ENCODE measurements around the gene G3BP2. TPM values are rescaled to one million over a fixed set of nuclear protein-coding genes. Genes with fewer than 3 reads are reported as not detected.
A peak's percentile ranks its signal among the peaks of the same experiment; 100 is the strongest.

G3BP2 gene
- total and polyA plus RNA-seq, 2 donors from 2014 or later, result 31.4 to 111 TPM

- Histone ChIP-seq H3K9ac (ENCODE audit: low read length in 3 of 3) (no peak overlapping the region), H3K4me1 (ENCODE audit: control insufficient read depth in 2 of 3, insufficient read depth in 2 of 3, low read depth in 1 of 3, low read length in 3 of 3) (peaks cover 0 to 4% (median 0%) of the 10 kb centered on the region in 3 donors), H3K9me3 (ENCODE audit: control insufficient read depth in 2 of 3, insufficient read depth in 1 of 3, low read length in 3 of 3) (no peaks in the 10 kb centered on the region), H3K27ac (ENCODE audit: low read depth in 2 of 2, low read length in 2 of 2) (no peak overlapping the region), H3K27me3 (ENCODE audit: control insufficient read depth, insufficient read depth, low read length) (no peaks in the 10 kb centered on the region), H3K4me3 (ENCODE audit: low read length in 3 of 3) (no peak overlapping the region), H3K36me3 (ENCODE audit: control insufficient read depth in 2 of 3, insufficient read depth in 3 of 3, low read length in 3 of 3) (peaks cover 4 to 24% (median 17%) of the 10 kb centered on the region in 3 donors)
- FAIRE-seq, result no peak
- no peak for DNase-seq
- intact Hi-C loops (cut with DNase I), result no loop called here
- TF ChIP-seq CTCF (IDR thresholded peaks at IDR 0.05; ENCODE audit: borderline replicate concordance, extremely low read depth, insufficient read depth), result no peak
These were observed 13.6 kb downstream of the G3BP2 start for GRCh38 chr4:75659512-75660031.

GRCh38 chr4:75658876-75659275, 14.3 kb downstream of the G3BP2 start:
- H3K9ac ChIP-seq (ENCODE audit: low read length in 3 of 3), result no peak overlapping the region
- intact Hi-C loops (cut with DNase I), result no loop called here
- FAIRE-seq (no peak), DNase-seq (peak in 2 of 5 donors; percentile 9 to 10)
- no peaks in the 10 kb centered on the region for H3K9me3 ChIP-seq (ENCODE audit: control insufficient read depth in 2 of 3, insufficient read depth in 1 of 3, low read length in 3 of 3)
- H3K27me3 ChIP-seq (ENCODE audit: control insufficient read depth, insufficient read depth, low read length), result no peaks in the 10 kb centered on the region
- no peak overlapping the region for H3K4me3 ChIP-seq (ENCODE audit: low read length in 3 of 3)
- no peak for TF ChIP-seq CTCF (IDR thresholded peaks at IDR 0.05; ENCODE audit: borderline replicate concordance, extremely low read depth, insufficient read depth)
- H3K36me3 ChIP-seq (ENCODE audit: control insufficient read depth in 2 of 3, insufficient read depth in 3 of 3, low read length in 3 of 3), result peaks cover 4 to 24% (median 22%) of the 10 kb centered on the region in 3 donors
- no peak overlapping the region for H3K27ac ChIP-seq (ENCODE audit: low read depth in 2 of 2, low read length in 2 of 2)
- H3K4me1 ChIP-seq (ENCODE audit: control insufficient read depth in 2 of 3, insufficient read depth in 2 of 3, low read depth in 1 of 3, low read length in 3 of 3), result peaks cover 0 to 4% (median 0%) of the 10 kb centered on the region in 3 donors

- no peak for TF ChIP-seq CTCF (IDR thresholded peaks at IDR 0.05; ENCODE audit: borderline replicate concordance, extremely low read depth, insufficient read depth)
- Histone ChIP-seq H3K27ac (ENCODE audit: low read depth in 2 of 2, low read length in 2 of 2) (no peak overlapping the region), H3K9ac (ENCODE audit: low read length in 3 of 3) (no peak overlapping the region), H3K27me3 (ENCODE audit: control insufficient read depth, insufficient read depth, low read length) (no peaks in the 10 kb centered on the region), H3K4me3 (ENCODE audit: low read length in 3 of 3) (no peak overlapping the region), H3K9me3 (ENCODE audit: control insufficient read depth in 2 of 3, insufficient read depth in 1 of 3, low read length in 3 of 3) (no peaks in the 10 kb centered on the region), H3K4me1 (ENCODE audit: control insufficient read depth in 2 of 3, insufficient read depth in 2 of 3, low read depth in 1 of 3, low read length in 3 of 3) (peaks cover 0 to 4% (median 0%) of the 10 kb centered on the region in 3 donors), H3K36me3 (ENCODE audit: control insufficient read depth in 2 of 3, insufficient read depth in 3 of 3, low read length in 3 of 3) (peaks cover 4 to 30% (median 25%) of the 10 kb centered on the region in 3 donors)
- no peak for DNase-seq
- intact Hi-C loops (cut with DNase I), result no loop called here
- no peak for FAIRE-seq
These were observed 17.6 kb downstream of the G3BP2 start for GRCh38 chr4:75655562-75655961.

GRCh38 chr4:75654905-75655304, 18.3 kb downstream of the G3BP2 start:
- Histone ChIP-seq H3K9me3 (ENCODE audit: control insufficient read depth in 2 of 3, insufficient read depth in 1 of 3, low read length in 3 of 3) (no peaks in the 10 kb centered on the region), H3K27me3 (ENCODE audit: control insufficient read depth, insufficient read depth, low read length) (no peaks in the 10 kb centered on the region), H3K27ac (ENCODE audit: low read depth in 2 of 2, low read length in 2 of 2) (no peak overlapping the region), H3K9ac (ENCODE audit: low read length in 3 of 3) (no peak overlapping the region), H3K36me3 (ENCODE audit: control insufficient read depth in 2 of 3, insufficient read depth in 3 of 3, low read length in 3 of 3) (peaks cover 4 to 30% (median 25%) of the 10 kb centered on the region in 3 donors), H3K4me1 (ENCODE audit: control insufficient read depth in 2 of 3, insufficient read depth in 2 of 3, low read depth in 1 of 3, low read length in 3 of 3) (peaks cover 0 to 4% (median 0%) of the 10 kb centered on the region in 3 donors), H3K4me3 (ENCODE audit: low read length in 3 of 3) (no peak overlapping the region)
- FAIRE-seq (no peak), DNase-seq (no peak)
- intact Hi-C loops (cut with DNase I), result no loop called here
- TF ChIP-seq CTCF (IDR thresholded peaks at IDR 0.05; ENCODE audit: borderline replicate concordance, extremely low read depth, insufficient read depth), result no peak
